ENCODE results near the gene PRR3.
"Not testable (repeated sequence)": the region's sequence is repeated elsewhere in the genome, so short reads cannot be mapped to it uniquely, and the experiment has no call there.

The PRR3 gene, protein sequence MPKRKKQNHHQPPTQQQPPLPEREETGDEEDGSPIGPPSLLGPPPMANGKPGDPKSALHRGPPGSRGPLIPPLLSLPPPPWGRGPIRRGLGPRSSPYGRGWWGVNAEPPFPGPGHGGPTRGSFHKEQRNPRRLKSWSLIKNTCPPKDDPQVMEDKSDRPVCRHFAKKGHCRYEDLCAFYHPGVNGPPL

DNA sequence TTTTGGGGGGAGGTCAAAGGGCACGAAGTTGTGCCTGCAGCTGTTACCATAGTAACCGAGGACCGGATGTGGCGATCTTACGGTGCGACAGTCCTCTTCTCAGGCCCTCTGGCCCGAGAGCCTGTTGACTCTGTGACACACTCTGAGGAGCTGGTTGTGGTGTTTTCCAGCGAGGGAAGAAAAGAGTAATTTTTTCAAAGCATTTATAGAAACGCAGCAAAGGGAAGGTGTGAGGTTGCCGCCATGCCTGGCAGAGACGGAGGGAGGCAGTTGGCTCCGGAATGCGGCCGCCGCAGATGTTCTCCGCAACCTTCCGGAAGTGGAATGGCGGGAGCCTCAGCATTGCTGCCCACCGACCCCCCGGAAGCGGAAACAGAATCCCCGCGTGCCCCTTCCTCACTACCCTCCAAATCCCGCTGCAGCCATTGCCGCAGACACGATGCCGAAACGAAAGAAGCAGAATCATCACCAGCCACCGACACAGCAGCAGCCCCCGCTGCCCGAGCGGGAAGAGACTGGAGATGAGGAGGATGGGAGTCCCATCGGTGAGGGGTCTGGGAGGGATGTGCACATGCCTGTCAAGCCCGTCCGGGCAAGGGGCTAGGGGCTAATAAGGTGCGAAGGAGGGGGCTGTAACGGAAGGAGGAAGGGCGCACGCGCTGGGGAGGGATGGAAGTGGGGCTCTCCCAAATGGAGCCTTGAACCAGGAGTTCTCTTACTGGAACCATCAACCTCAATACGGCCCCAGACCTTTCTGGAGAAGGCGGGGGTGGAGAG is at the start of gene PRR3:
Gene PRR3 (plus strand): TSS at position 390 of the 777 bp plus-strand sequence. CDS start 50 bp downstream, at position 440.
- DNase-seq, result peak; percentile 77

DNA sequence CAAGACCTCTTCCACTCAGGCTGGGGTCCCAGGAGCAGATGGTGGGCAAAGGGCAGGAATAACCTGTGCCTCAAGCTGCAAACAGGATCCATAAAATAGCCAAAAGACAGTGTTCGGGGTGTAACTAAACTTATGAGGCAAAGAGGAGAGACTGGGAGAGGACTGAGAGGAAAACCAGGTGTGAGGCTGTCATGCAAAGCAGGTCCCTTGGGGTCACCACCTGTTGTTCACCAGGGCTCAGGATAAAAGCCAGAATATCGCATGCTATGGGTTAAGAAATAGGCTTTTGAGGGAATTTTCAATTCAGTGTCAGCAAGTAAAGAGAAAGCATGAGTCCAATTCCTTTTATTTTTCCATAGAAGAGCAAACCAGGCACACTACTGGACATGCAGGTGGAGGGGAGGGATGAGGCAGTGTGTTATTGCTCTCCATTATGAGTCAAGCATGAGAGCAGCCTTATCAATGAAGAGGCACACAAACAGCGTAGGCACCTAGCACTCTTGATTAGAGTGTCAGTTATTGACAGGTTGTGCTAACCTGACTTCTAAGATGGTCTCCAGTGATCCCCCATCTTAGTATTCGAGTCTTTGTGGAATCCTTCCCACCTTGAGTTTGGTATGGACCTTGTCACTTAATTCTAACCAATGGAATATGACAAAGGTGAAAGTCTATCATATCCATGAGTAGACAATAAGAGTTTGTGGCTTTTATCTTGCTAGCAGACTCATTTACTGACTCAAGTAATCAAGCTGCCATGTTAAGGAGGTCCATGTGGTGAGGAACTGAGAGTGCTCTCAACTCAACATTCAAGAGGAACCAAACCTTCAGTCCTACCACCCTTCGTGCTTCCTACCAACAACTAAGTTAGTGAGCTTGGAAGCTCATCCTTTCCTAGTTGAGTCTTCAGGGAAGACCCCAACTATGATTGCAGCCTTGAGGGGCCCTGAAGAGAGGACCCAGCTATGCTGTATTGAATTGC is 49.0 kb upstream of the PRR3 start:
- DNase-seq, result no peak

DNA sequence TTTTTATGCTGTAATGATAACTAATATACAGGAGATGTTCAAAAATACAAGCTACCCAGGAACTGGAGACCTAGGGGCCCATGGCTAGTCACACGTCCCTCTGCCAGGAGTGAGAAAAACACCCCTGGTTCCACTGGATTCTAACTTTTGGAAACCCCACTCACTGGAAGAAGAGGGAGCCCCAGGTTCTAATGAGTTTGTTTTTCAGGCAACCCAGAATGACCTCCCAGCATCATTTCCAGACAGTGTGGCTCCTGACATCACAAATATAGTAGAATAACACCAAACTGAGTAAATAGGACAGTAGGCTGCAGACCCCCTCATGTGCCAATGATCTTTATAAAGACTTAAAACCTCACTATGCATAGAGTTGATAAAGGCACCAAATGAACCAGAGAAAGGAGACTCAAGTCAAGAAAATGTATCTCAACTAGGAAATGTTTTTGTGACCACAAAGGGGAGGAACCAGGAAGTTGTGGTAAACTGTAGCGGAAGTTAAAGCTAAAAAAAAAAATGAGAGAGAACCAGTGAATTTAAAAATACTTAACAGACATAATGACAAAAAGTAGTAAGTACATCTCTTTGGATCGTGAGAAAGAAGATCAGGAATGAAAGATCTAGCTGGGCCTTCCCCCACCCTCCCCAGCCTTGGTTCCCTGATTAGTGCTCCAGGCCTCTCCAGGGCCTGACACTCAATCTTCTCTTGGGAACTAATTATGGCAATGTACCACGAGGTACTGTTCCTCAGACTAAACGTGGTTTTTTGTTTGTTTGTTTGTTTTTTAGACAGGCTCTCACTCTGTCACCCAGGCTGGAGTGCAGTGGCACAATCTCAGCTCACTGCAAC is 48.0 kb upstream of the PRR3 start:
- no peak for DNase-seq

DNA sequence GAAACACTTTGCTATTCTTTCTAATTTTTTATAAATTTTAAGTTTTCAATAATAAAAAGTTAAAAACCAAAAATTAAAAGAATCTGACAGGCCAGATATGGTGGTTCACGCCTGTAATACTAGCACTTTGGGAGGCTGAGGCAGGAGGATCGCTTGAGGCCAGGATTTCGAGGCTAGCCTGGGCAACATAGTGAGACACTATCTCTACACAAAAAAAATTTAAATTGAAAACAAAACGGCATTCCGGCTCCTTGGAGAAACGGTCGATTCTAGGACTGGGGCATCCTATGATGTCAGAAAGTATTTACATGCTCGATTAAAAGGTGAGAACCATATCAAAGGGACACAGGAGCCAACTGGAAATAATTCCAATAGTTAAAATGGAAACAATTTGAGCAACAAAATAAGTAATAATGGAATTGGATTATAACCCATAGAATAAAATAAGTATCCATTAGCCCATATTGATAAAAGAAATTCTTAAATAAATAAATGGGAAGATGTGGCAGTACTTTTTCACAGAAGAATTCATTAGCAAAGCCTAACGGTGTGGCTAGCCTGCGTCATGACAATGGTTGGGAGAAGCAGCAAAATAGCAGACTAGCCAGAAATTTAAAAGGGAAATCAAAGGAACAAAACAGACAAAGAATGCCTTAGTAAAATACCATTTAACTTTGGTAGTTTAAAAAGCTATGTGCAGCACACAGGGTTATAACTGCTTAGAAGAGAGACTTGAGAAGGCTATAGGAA is 46.5 kb upstream of the PRR3 start:
- no peak for DNase-seq

DNA sequence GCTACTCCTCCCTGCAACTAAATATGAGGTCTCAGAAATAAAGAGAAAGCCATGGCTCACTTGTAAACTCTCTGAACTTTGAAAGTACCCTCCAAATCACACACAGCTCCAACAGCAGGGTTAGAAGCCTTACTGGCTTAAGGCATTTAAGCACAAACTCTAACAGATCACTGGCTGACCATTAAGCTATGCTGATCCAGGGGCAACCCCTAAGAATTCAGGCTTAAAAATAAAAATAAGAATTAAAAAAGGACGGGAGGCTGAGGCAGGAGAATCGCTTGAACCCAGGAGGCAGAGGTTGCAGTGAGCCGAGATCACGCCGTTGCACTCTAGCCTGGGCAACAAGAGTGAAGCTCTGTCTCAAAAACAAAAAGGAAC is 45.9 kb upstream of the PRR3 start:
- no peak for DNase-seq

DNA sequence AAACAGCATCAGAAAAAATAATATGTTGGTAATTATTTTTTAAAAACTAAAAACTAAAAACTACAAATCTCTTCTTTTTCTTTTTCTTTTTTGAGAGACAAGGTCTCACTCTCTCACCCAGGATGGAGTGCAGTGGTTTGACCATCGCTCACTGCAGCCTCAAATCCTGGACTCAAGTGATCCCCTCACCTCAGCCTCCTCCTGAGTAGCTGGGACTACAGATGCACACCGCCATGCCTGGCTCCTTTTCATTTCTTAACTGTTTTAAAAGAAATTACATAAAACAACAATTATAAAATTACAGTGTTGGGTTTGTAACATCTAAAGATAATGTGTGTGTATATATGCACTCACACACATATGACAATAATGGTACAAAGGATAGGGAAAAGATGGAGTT is 43.6 kb upstream of the PRR3 start:
- DNase-seq, result no peak

DNA sequence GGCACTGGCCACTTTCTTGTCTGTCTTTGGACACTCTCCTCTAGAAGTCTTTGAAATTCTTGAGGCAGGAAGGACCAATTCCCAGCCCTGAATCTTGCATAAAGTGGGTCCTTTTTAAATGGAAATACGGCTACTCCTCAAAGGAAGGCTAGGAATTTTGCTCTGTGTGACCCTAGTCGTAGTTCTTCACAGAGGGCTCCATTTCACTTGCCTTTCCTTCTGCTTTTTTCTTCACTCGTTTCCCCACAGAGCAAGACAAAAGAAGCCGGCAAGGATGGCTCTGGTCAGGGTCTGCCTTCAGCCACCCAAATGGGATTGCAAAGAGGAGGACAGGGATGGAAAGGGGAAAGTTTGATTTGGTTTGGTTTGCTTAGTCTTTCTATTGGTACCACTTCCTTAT is 42.0 kb upstream of the PRR3 start:
- DNase-seq, result no peak

DNA sequence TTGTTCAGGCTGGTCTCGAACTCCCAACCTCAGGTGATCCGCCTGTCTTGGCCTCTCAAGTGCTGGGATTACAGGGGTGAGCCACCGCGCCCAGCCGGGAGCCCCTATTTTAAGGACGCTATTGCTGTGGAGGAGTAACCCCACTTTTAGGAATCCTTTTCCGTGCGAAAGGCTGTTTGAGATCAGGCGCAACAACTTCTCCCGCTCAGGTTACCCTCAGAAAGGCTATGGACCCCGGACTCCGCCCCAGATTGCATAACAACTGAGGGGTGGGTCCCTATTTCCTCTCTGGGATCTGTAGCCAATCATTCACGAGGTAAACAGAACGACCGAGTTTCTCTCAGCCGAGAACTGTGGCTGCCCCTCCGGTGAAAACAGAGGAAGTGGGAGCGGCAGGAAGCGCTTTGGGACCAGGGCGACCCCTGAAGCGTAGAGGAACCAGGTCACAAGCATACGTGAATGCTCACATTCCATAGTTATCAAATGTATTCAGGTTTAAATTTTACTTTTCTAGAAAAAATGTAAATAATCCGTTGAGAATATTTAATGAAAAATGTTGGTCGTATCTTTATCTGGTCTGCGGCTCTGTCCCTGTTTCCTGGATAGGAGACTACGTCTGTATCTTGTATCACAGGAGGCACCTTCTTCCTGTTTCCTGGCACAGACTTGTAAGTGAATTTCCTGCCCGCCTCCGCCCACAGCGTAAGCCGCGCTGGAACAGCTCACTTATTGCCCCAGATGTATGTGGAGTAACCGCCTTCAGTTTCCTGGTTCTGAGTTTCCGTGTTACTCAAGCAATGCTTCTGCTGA is 40.9 kb upstream of the PRR3 start:
- DNase-seq, result no peak

DNA sequence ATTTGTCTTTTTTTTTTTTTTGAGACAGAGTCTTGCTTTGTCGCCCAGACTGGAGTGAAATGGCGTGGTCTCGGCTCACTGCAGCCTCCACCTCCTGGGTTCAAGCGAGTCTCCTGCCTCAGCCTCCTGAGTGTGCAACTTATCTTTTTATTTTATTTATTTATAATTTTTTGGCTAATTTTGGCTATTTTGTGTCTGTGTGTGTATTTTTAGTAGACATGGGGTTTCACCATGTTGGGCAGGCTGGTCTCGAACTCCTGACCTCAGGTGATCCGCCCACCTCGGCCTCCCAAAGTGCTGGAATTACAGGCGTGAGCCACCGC is 40.4 kb upstream of the PRR3 start:
- DNase-seq, result not testable (repeated sequence)

DNA sequence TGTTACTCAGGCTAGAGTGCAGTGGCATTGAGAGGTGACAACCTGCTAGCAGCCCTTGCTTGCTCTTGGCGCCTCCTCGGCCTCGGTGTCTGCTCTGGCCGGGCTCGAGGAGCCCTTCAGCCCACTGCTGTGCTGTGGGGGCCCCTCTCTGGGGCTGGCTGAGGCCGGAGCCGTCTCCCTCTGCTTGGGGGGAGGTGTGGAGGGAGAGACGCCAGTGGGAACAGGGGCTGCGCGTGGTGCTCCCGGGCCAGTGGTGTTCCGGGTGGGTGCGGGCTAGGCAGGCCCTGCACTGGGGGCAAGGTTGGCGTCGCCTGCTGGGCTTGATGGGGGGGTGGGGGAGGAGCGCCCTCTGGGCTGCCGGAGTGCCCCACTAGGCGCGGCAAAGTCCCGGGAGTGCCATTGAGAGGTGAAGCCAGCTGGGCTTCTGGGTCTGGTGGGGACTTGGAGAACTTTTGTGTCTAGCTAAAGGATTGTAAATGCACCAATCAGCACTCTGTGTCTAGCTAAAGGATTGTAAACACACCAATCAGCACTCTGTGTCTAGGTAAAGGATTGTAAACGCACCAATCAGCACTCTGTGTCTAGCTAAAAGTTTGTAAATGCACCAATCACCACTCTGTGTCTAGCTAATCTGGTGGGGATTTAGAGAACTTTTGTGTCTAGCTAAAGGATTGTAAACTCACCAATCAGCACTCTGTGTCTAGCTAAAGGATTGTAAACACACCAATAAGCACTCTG is 39.2 kb upstream of the PRR3 start:
- not testable (repeated sequence) for DNase-seq

DNA sequence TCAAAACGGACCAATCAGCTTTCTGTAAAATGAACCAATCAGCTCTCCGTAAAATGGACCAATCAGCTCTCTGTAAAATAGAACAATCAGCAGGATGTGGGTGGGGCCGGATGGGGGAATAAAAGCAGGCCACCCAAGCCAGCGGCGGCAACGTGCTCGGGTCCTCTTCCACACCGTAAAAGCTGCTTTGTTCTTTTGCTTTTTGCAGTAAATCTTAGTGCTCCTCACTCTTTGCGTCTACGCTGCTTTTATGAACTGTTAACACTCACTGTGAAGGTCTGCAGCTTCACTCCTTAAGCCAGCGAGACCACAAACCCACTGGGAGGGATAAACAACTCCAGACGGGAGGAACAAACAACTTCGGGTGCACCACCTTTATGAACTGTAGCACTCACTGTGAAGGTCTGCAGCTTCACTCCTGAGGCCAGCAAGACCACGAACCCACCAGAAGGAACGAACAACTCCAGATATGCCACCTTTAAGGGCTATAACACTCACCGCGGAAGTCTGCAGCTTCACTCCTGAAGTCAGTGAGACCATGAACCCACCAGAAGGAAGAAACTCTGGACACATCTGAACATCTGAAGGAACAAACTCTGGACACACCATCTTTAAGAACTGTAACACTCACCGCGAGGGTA is 38.5 kb upstream of the PRR3 start:
- DNase-seq, result not testable (repeated sequence)

DNA sequence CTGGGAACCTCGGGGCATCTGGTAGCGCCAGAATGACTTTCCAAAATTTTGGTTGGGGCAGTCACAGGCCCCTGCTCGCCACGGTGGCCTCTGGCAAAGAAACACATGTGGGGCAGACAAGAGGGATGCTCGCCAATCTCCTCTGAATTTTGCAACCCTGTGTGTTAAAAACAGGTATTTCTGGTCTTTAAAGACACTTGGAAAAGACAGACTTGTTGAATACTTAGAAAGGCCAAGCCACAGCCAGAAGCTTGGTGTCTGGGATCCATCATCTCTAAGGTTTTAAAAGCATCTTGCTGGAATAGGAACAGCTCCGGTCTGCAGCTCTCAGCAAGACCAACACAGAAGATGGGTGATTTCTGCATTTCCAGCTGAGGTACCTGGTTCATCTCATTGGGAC is 36.6 kb upstream of the PRR3 start:
- no peak for DNase-seq

DNA sequence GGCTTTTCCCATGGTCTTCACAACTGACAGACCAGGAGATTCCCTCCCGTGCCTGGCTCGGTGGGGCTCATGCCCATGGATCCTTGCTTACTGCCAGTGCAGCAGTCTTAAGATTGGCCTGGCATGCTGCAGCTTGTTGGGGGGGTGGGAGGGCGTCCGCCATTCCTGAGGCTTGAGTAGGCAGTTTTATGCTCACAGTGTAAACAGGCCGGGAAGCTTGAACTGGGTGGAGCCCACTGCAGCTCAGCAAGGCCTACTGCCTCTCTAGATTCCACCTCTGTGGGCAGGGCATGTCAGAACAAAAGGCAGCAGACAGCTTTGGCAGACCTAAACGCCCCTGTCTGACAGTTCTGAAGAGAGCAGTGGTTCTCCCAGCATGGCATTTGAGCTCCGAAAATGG is 36.0 kb upstream of the PRR3 start:
- not testable (repeated sequence) for DNase-seq

DNA sequence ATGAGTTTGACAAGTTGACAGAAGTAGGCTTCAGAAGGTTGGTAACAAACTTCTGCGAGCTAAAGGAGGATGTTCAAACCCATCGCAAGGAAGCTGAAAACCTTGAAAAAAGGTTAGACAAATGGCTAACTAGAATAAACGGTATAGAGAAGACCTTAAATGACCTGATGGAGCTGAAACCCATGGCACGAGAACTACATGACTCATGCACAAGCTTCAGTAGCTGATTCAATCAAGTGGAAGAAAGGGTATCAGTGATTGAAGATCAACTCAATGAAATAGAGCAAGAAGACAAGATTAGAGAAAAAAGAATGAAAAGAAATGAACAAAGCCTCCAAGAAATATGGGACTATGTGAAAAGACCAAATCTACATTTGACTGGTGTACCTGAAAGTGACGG is 35.1 kb upstream of the PRR3 start:
- DNase-seq, result not testable (repeated sequence)

DNA sequence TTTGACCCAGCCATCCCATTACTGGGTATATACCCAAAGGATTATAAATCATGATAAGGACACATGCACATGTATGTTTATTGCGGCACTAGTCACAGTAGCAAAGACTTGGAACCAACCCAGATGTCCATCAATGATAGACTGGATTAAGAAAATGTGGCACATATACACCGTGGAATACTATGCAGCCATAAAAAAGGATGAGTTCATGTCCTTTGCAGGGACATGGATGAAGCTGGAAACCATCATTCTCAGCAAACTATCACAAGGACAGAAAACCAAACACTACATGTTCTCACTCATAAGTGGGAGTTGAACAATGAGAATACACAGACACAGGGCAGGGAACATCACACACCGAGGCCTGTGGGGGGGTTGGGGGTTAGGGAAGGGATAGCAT is 30.7 kb upstream of the PRR3 start:
- DNase-seq, result not testable (repeated sequence)

DNA sequence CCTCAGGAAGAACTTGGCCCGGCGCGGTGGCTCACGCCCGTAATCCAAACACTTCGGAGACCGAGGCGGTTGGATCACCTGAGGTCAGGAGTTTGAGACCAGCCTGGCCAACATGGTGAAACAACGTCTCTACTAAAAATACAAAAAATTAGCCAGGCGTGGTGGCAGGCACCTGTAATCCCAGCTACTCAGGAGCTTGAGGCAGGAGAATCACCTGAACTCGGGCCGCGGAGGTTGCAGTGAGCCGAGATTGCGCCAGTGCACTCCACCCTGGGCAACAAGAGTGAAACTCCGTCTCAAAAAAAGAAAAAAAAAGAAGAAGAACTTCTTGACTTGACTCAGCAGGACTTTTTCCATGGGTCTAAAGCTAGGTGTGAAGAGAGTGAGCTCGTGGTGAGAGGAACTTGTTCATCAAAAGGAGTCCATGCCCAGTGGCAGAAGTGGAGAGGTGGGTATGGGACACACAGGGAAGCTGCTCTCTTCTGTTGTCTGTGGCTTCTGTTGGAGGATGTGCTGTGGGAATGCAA is 27.7 kb upstream of the PRR3 start:
- not testable (repeated sequence) for DNase-seq

DNA sequence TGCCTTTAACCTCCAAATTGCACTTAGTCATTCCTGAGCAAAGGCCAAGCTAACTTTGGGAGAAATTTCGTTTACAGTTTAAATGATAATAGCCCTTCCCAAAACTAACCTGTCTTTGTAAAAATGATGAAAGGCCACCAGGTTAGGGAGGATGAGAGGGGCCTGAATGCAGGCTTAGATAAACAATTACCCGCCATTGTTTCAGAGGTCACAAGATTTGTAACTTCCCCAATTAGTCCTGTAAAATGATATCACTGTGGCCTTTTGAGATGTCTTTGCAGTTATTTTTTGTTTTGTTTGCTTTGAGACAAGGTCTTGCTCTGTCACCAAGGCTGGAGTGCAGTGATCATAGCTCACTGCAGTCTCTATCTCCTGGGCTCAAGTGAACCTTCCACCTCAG is 27.1 kb upstream of the PRR3 start:
- DNase-seq, result no peak

DNA sequence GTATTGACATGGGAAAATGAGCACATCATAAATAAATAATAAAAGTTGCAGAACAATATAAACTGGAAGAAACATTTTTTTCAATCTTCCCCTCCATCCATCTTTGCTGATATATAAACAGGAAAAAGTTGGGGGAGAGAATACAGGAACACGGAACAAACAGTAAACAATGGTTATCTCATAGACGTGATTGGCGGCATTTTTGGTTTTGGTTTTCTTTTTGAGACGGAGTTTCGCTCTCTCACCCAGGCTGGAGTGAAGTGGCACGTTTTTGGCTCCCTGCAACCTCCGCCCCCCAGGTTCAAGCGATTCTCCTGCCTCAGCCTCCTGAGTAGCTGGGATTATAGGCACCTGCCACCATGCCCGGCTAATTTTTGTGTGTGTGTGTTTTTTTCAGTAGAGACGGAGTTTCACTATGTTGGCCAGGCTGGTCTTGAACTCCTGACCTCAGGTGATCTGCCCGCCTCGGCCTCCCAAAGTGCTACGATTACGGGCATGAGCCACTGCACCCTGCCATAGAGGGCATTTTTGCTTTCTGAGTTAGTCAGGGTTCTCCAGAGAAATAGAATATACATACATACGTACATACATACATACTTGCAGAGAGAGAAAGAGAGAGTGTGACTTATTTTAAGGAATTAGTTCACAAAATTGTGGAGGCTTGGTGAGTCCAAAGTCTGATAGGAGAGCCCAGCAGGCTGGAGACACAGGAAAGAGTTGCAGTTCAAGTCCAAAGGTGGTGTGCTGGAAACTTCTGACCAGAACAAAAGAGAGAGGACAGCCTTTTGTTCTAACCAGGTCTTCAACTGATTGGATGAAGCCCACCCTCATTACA is 23.4 kb upstream of the PRR3 start:
- no peak for DNase-seq

DNA sequence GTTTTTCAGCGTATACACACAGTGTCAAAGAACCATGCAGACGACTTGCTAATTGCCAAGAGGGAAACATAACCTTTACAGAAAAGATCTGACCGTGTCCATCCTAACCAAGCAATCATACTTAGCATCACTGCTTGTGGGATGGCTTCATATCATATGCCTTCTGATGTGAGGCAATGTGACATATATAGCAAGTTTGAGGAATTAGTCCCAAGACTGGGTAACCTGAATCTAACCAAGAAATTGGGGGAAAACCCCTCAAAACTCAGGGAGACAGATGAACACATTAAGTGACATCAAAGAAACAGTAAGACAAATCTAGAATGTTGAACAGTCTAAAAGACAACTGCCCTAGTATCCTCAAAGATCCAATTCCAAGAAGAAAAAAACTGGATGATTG is 19.2 kb upstream of the PRR3 start:
- DNase-seq, result no peak

Data from NCI-H1092 (cell line).